ENCODE measurements around the gene PACRG.

PACRG gene

GRCh38 chr6:162710936-162711335, 16.8 kb upstream of the PACRG start:
- peaks cover 8% of the 10 kb centered on the region for H3K36me3 Mint-ChIP-seq (ENCODE audit: low read depth)
- no peaks in the 10 kb centered on the region for H3K27me3 Mint-ChIP-seq (ENCODE audit: low read depth, poor library complexity)
- peaks cover 16% of the 10 kb centered on the region for H3K9me3 Mint-ChIP-seq
- H3K4me1 Mint-ChIP-seq = peaks cover 27% of the 10 kb centered on the region
- H3K4me3 Mint-ChIP-seq = no peak overlapping the region
- no peak overlapping the region for H3K27ac Mint-ChIP-seq
- TF ChIP-seq CTCF (IDR thresholded peaks at IDR 0.05) = no peak
- DNase-seq = no peak

- Mint-ChIP-seq H3K4me3 (no peak overlapping the region), H3K27ac (no peak overlapping the region), H3K36me3 (ENCODE audit: low read depth) (peaks cover 8% of the 10 kb centered on the region), H3K27me3 (ENCODE audit: low read depth, poor library complexity) (no peaks in the 10 kb centered on the region), H3K9me3 (peaks cover 18% of the 10 kb centered on the region), H3K4me1 (peaks cover 24% of the 10 kb centered on the region)
- DNase-seq = no peak
- TF ChIP-seq CTCF (IDR thresholded peaks at IDR 0.05) = no peak
Observed at GRCh38 chr6:162711376-162711775, 16.4 kb upstream of the PACRG start.

GRCh38 chr6:162712694-162713093, 15.1 kb upstream of the PACRG start:
- Mint-ChIP-seq H3K9me3 (peaks cover 29% of the 10 kb centered on the region), H3K27me3 (ENCODE audit: low read depth, poor library complexity) (no peaks in the 10 kb centered on the region), H3K27ac (no peak overlapping the region), H3K4me3 (no peak overlapping the region), H3K36me3 (ENCODE audit: low read depth) (peaks cover 19% of the 10 kb centered on the region), H3K4me1 (peaks cover 26% of the 10 kb centered on the region)
- no peak for DNase-seq
- no peak for TF ChIP-seq CTCF (IDR thresholded peaks at IDR 0.05)

- Mint-ChIP-seq H3K4me1 (peaks cover 33% of the 10 kb centered on the region), H3K27ac (no peak overlapping the region), H3K4me3 (no peak overlapping the region), H3K36me3 (ENCODE audit: low read depth) (peaks cover 27% of the 10 kb centered on the region), H3K27me3 (ENCODE audit: low read depth, poor library complexity) (peaks cover 3% of the 10 kb centered on the region), H3K9me3 (peaks cover 34% of the 10 kb centered on the region)
- TF ChIP-seq CTCF (IDR thresholded peaks at IDR 0.05) = no peak
- DNase-seq = no peak
Observed at GRCh38 chr6:162713974-162714780, 13.6 kb upstream of the PACRG start.

- Mint-ChIP-seq H3K4me1 (peaks cover 42% of the 10 kb centered on the region), H3K36me3 (ENCODE audit: low read depth) (peaks cover 21% of the 10 kb centered on the region), H3K27ac (peak overlapping the region; percentile 15), H3K4me3 (no peak overlapping the region), H3K27me3 (ENCODE audit: low read depth, poor library complexity) (peaks cover 3% of the 10 kb centered on the region), H3K9me3 (peaks cover 26% of the 10 kb centered on the region)
- DNase-seq = no peak
- TF ChIP-seq CTCF (IDR thresholded peaks at IDR 0.05) = no peak
Observed at GRCh38 chr6:162715601-162716000, 12.2 kb upstream of the PACRG start.

- H3K36me3 Mint-ChIP-seq (ENCODE audit: low read depth) = peaks cover 21% of the 10 kb centered on the region
- peaks cover 59% of the 10 kb centered on the region for H3K4me1 Mint-ChIP-seq
- TF ChIP-seq CTCF (IDR thresholded peaks at IDR 0.05) = no peak
- H3K9me3 Mint-ChIP-seq = peaks cover 32% of the 10 kb centered on the region
- peaks cover 3% of the 10 kb centered on the region for H3K27me3 Mint-ChIP-seq (ENCODE audit: low read depth, poor library complexity)
- DNase-seq = no peak
- peak overlapping the region; percentile 37 for H3K27ac Mint-ChIP-seq
- no peak overlapping the region for H3K4me3 Mint-ChIP-seq
Observed at GRCh38 chr6:162719528-162719927, 8.2 kb upstream of the PACRG start.

Data from nephron progenitor cell (in vitro differentiated cells).